ENCODE results near the gene NINL.

Gene NINL

DNA sequence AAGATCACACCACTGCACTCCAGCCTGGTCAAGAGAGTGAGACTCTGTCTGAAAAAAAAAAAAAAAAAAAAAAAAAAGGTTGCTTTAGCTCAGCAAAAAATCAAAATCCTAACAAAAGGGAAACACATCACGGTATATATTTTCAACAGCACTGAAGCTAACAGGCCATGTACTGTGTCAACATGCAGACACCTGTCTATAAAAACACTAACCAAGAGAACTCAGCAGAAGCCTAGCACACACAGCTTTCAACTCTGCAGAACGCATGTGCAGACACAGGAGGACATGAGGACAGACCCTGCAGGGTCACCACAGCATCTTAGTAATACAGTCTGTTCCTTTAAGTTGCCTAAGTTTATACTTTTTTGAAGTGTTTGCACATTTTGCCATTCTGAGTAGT, 13.5 kb downstream of the NINL start:
- TF ChIP-seq SIN3A (IDR thresholded peaks at IDR 0.05; ENCODE audit: borderline replicate concordance, insufficient read depth, low read length) (no peak), TAF1 (IDR thresholded peaks at IDR 0.05; ENCODE audit: borderline replicate concordance, insufficient read depth, low read length) (no peak), FOXP2 (optimal IDR thresholded peaks at IDR 0.05; ENCODE audit: borderline replicate concordance, extremely low read depth, extremely low read length, insufficient read depth) (no peak), POLR2AphosphoS5 (IDR thresholded peaks at IDR 0.05; ENCODE audit: low read depth, low read length) (no peak)
- TF ChIP-seq, protein P1, sequence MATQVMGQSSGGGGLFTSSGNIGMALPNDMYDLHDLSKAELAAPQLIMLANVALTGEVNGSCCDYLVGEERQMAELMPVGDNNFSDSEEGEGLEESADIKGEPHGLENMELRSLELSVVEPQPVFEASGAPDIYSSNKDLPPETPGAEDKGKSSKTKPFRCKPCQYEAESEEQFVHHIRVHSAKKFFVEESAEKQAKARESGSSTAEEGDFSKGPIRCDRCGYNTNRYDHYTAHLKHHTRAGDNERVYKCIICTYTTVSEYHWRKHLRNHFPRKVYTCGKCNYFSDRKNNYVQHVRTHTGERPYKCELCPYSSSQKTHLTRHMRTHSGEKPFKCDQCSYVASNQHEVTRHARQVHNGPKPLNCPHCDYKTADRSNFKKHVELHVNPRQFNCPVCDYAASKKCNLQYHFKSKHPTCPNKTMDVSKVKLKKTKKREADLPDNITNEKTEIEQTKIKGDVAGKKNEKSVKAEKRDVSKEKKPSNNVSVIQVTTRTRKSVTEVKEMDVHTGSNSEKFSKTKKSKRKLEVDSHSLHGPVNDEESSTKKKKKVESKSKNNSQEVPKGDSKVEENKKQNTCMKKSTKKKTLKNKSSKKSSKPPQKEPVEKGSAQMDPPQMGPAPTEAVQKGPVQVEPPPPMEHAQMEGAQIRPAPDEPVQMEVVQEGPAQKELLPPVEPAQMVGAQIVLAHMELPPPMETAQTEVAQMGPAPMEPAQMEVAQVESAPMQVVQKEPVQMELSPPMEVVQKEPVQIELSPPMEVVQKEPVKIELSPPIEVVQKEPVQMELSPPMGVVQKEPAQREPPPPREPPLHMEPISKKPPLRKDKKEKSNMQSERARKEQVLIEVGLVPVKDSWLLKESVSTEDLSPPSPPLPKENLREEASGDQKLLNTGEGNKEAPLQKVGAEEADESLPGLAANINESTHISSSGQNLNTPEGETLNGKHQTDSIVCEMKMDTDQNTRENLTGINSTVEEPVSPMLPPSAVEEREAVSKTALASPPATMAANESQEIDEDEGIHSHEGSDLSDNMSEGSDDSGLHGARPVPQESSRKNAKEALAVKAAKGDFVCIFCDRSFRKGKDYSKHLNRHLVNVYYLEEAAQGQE (IDR thresholded peaks at IDR 0.05; ENCODE audit: insufficient read depth in 1 of 2, low read depth in 2 of 2, low read length in 2 of 2) = no peak

DNA sequence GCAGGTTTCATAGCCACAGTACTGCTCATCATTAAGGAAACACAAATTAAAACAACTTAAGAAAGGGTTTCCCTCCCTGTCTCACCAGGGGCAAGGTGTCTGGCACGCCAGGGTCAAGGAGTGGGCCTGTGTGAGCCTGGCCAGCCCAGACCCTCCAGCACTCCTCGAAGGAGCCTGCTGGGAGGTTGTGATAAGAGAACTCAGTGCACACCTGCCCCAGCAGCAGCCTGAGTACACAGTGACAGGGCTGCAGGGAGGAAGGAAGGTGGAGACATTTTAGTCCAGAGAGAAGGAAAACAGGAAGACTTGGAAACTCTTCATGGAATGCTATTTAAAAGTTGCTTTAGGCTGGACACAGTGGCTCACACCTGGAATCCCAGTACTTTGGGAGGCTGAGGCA, 14.1 kb downstream of the NINL start:
- TF ChIP-seq SIN3A (IDR thresholded peaks at IDR 0.05; ENCODE audit: borderline replicate concordance, insufficient read depth, low read length) = no peak
- TF ChIP-seq, protein P1 (IDR thresholded peaks at IDR 0.05; ENCODE audit: insufficient read depth in 1 of 2, low read depth in 2 of 2, low read length in 2 of 2) = no peak
- no peak for TF ChIP-seq TAF1 (IDR thresholded peaks at IDR 0.05; ENCODE audit: borderline replicate concordance, insufficient read depth, low read length)

DNA sequence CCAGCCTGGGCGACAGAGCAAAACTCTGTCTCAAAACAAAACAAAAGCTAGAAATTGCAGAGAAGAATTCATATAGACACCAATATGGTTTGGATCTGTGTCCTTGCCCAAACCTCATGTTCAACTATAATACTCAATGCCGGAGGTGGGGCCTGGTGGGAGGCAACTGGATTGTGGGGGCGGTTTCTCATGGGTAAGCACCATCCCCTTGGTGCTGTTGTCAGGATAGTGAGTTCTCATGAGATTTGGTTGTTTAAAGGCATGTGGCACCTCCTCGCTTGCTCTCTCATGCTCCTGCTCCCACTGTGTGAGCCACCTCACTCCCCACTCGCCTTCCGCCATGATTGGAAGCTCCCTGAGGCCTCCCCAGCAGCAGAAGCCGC, 15.2 kb downstream of the NINL start:
- TF ChIP-seq FOXP2 (optimal IDR thresholded peaks at IDR 0.05; ENCODE audit: borderline replicate concordance, extremely low read depth, extremely low read length, insufficient read depth) (no peak), TAF1 (IDR thresholded peaks at IDR 0.05; ENCODE audit: borderline replicate concordance, insufficient read depth, low read length) (no peak), SIN3A (IDR thresholded peaks at IDR 0.05; ENCODE audit: borderline replicate concordance, insufficient read depth, low read length) (no peak), POLR2AphosphoS5 (IDR thresholded peaks at IDR 0.05; ENCODE audit: low read depth, low read length) (no peak)
- TF ChIP-seq, protein P1 (IDR thresholded peaks at IDR 0.05; ENCODE audit: insufficient read depth in 1 of 2, low read depth in 2 of 2, low read length in 2 of 2) = no peak

DNA sequence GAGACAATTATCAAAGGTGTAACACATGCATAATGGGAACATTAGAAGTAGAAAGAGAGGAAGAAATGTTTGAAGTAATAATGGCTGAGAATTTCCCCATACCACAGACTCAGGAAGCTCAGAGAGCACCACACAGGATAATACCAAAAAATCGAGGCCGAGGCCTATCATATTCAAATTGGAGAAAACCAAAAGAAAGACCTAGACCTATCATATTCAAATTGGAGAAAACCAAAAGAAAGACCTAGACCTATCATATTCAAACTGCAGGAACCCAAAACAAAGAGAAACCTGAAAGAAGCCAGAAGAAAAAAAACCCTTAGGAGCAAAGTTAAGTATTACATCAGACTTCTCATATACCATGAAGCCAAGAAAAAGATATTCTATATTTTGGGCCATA, 18.0 kb downstream of the NINL start:
- TF ChIP-seq POLR2AphosphoS5 (IDR thresholded peaks at IDR 0.05; ENCODE audit: low read depth, low read length) (no peak), SIN3A (IDR thresholded peaks at IDR 0.05; ENCODE audit: borderline replicate concordance, insufficient read depth, low read length) (no peak), TAF1 (IDR thresholded peaks at IDR 0.05; ENCODE audit: borderline replicate concordance, insufficient read depth, low read length) (no peak), FOXP2 (optimal IDR thresholded peaks at IDR 0.05; ENCODE audit: borderline replicate concordance, extremely low read depth, extremely low read length, insufficient read depth) (no peak)
- TF ChIP-seq, protein P1 (IDR thresholded peaks at IDR 0.05; ENCODE audit: insufficient read depth in 1 of 2, low read depth in 2 of 2, low read length in 2 of 2) = no peak

GRCh38 chr20:25566821-25567220, 18.5 kb downstream of the NINL start:
- TF ChIP-seq TAF1 (IDR thresholded peaks at IDR 0.05; ENCODE audit: borderline replicate concordance, insufficient read depth, low read length) (no peak), SIN3A (IDR thresholded peaks at IDR 0.05; ENCODE audit: borderline replicate concordance, insufficient read depth, low read length) (no peak), FOXP2 (optimal IDR thresholded peaks at IDR 0.05; ENCODE audit: borderline replicate concordance, extremely low read depth, extremely low read length, insufficient read depth) (no peak), POLR2AphosphoS5 (IDR thresholded peaks at IDR 0.05; ENCODE audit: low read depth, low read length) (no peak)
- TF ChIP-seq, protein P1 (IDR thresholded peaks at IDR 0.05; ENCODE audit: insufficient read depth in 1 of 2, low read depth in 2 of 2, low read length in 2 of 2) = no peak
